Measurements from ENCODE around the gene SLC36A4. TPM values are rescaled to one million over a fixed set of nuclear protein-coding genes. Genes with fewer than 3 reads are reported as not detected.
"Not testable (repeated sequence)": the region's sequence is repeated elsewhere in the genome, so short reads cannot be mapped to it uniquely, and the experiment has no call there.

The SLC36A4 gene
- total RNA-seq, 1 donor from 2014 or later, result 17.8 TPM

DNA sequence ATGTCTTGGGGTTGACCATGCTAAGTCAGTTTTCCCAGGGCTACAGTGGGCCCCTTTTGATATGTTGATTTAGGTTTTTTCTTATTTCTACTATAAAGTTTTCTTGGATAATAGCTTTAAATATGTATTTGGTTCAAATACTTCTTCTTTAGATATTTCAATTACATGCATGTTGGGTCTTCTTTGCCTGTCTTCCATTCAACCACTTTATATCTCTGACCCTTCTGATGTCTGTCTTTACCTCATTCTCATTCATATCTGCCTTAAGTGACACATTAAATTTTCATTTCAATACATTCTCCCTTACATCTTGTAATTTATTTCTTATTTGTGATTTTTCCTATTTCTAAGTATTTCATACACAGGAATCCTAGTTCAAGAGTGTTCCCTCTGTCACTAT lies 10.5 kb downstream of the SLC36A4 start:
- Histone ChIP-seq H3K9me3 (peaks cover 9% of the 10 kb centered on the region), H3K27me3 (ENCODE audit: low read depth) (no peaks in the 10 kb centered on the region), H3K27ac (no peak overlapping the region), H3K4me1 (no peaks in the 10 kb centered on the region), H3K4me3 (no peak overlapping the region), H3K36me3 (peaks cover 8% of the 10 kb centered on the region)
- DNase-seq, result no peak
- TF ChIP-seq, protein P1, sequence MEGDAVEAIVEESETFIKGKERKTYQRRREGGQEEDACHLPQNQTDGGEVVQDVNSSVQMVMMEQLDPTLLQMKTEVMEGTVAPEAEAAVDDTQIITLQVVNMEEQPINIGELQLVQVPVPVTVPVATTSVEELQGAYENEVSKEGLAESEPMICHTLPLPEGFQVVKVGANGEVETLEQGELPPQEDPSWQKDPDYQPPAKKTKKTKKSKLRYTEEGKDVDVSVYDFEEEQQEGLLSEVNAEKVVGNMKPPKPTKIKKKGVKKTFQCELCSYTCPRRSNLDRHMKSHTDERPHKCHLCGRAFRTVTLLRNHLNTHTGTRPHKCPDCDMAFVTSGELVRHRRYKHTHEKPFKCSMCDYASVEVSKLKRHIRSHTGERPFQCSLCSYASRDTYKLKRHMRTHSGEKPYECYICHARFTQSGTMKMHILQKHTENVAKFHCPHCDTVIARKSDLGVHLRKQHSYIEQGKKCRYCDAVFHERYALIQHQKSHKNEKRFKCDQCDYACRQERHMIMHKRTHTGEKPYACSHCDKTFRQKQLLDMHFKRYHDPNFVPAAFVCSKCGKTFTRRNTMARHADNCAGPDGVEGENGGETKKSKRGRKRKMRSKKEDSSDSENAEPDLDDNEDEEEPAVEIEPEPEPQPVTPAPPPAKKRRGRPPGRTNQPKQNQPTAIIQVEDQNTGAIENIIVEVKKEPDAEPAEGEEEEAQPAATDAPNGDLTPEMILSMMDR (IDR thresholded peaks at IDR 0.05), result no peak
- intact Hi-C loops (cut with DNase I), result no loop called here
- ATAC-seq, result no peak

DNA sequence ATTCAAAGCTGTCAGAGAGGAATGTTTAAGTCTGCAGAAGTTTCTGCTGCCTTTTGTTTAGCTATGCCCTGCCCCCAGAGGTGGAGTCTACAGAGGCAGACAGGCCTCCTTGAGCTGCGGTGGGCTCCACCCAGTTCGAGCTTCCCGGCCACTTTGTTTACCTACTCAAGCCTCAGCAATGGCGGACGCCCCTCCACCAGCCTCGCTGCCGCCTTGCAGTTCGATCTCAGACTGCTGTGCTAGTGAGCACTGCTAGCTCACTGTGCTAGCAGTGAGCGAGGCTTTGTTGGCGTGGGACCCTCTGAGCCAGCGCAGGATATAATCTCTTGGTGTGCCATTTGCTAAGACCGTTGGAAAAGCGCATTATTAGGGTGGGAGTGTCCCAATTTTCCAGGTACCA lies 19.9 kb downstream of the SLC36A4 start:
- intact Hi-C loops (cut with DNase I); H3K27me3 ChIP-seq (ENCODE audit: low read depth); ATAC-seq; H3K9me3 ChIP-seq; H3K4me1 ChIP-seq; H3K27ac ChIP-seq; H3K4me3 ChIP-seq; DNase-seq: not testable (repeated sequence)
- peaks cover 29% of the 10 kb centered on the region for H3K36me3 ChIP-seq

DNA sequence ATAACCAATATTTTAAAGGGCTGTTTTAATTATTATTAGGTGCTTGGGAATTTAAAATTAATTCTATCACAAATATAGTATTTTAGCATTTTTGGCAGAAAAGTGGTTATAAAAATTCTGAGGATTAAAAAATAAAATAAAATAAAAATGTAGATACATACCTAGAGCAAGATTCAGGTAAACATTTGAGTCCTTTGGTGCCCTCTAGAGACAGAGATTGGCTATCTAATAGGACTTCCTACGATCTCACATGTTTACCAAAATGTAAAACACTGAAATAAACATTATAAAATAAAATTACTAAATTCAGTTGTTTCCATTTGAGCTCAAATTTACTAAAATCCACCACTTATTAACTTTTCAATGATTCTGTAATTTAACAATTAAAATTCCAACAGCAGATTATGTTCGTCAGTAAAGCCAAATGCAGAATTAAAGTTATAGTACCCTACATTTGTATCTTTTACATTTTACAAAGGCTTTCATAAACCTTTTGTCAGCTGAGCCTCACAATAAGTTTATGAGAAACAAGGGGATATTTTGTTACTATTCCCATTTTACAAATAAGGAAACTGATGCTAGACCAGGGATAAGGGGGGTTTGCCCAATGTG lies 27.7 kb downstream of the SLC36A4 start:
- intact Hi-C loops (cut with DNase I), result no loop called here
- DNase-seq, result no peak
- no peak overlapping the region for H3K4me3 ChIP-seq
- H3K27ac ChIP-seq, result no peak overlapping the region
- H3K4me1 ChIP-seq, result no peaks in the 10 kb centered on the region
- H3K27me3 ChIP-seq (ENCODE audit: low read depth), result no peaks in the 10 kb centered on the region
- TF ChIP-seq, protein P1 (IDR thresholded peaks at IDR 0.05), result no peak
- H3K36me3 ChIP-seq, result peaks cover 22% of the 10 kb centered on the region
- ATAC-seq, result no peak
- H3K9me3 ChIP-seq, result no peaks in the 10 kb centered on the region

DNA sequence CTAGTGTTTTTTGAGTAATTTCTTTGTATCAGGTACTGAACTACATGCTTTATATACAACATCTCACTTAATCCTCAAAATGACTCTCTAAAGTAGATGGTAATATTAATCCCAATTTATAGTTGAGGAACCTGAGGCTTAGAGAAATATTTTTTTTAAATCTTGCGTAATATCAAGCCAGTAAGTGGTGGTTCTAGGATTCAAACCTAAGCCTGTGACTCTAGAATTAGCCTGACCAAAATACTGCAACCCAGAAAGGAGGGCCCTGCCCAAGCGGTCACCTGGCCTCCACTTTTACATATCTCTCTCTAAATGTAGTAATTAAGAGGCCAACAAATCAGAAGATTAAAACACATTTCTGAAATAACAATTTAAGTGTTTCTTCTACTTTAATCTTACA lies 28.6 kb downstream of the SLC36A4 start:
- ATAC-seq (no peak), DNase-seq (no peak)
- Histone ChIP-seq H3K27me3 (ENCODE audit: low read depth) (no peaks in the 10 kb centered on the region), H3K9me3 (no peaks in the 10 kb centered on the region), H3K4me3 (no peak overlapping the region), H3K36me3 (peaks cover 31% of the 10 kb centered on the region), H3K4me1 (no peaks in the 10 kb centered on the region), H3K27ac (no peak overlapping the region)
- intact Hi-C loops (cut with DNase I), result no loop called here
- TF ChIP-seq, protein P1 (IDR thresholded peaks at IDR 0.05), result no peak

DNA sequence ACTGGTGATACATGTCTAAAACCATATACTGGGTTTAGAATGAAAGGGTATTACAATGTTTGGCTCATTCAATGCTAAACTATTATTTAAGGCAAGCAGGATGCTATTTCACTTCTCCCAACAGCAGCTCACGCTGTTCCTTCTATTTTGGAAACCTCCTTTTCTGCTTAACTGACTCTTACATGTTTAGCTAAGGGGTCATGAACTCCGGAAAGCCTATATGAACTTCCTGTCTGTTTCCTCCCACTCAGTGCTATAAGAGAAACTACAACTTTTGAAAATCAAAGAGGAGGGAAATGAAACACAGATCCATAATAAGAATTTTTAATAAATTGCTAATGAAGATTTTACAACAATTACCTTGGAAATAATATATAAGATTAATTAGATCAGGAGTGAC lies 30.9 kb downstream of the SLC36A4 start:
- no peak overlapping the region for H3K27ac ChIP-seq
- H3K27me3 ChIP-seq (ENCODE audit: low read depth), result no peaks in the 10 kb centered on the region
- DNase-seq, result no peak
- H3K4me1 ChIP-seq, result no peaks in the 10 kb centered on the region
- intact Hi-C loops (cut with DNase I), result no loop called here
- peaks cover 52% of the 10 kb centered on the region for H3K36me3 ChIP-seq
- no peak for ATAC-seq
- H3K4me3 ChIP-seq, result no peak overlapping the region
- TF ChIP-seq, protein P1 (IDR thresholded peaks at IDR 0.05), result no peak
- H3K9me3 ChIP-seq, result no peaks in the 10 kb centered on the region

DNA sequence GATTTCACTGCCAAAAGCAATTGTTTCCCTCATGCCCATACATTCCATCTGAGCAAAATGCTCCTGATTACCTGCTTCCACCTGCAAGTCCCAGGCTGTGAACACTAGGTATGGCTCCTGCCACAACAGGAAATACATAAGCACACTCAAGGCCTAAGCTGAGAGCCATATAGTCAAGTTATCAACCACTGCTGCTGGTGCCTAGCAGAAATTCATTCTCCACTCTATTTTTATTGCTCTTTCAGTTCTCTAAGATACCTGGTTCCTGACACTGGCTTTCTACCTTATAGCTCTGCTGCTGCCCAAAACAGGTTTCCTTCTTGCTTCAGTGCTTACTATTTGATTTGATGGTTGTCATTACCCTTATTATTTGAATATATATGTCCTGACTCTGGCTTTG lies 31.6 kb downstream of the SLC36A4 start:
- Histone ChIP-seq H3K27ac (no peak overlapping the region), H3K36me3 (peaks cover 56% of the 10 kb centered on the region), H3K4me3 (no peak overlapping the region), H3K4me1 (no peaks in the 10 kb centered on the region), H3K9me3 (no peaks in the 10 kb centered on the region), H3K27me3 (ENCODE audit: low read depth) (no peaks in the 10 kb centered on the region)
- intact Hi-C loops (cut with DNase I), result no loop called here
- DNase-seq (no peak), ATAC-seq (no peak)
- TF ChIP-seq, protein P1 (IDR thresholded peaks at IDR 0.05), result no peak
